GM23338 (cell line): ENCODE results near the gene GLB1L.

Experiments used
- EZH2phosphoT487 ChIP-seq: fragments of 200-600 bp; sonication (generic); IDR thresholded peaks from one replicate; pipeline ENCODE4 v1.8.1; 2018; ENCODE audit warnings: antibody characterized with exemption; ENCODE audit not compliant: unreplicated experiment
- POLR2AphosphoS5 ChIP-seq: IDR thresholded peaks from 2 replicates; pipeline ENCODE4 v1.6.1; 2016; ENCODE audit warnings: antibody characterized with exemption, low read depth
- STAT1 ChIP-seq: IDR thresholded peaks from one replicate; pipeline ENCODE4 v1.6.1; 2016; ENCODE audit warnings: antibody characterized with exemption; ENCODE audit not compliant: unreplicated experiment
- TF ChIP-seq, protein P1 (sequence below), 2 experiments: fragments of 200-600 bp in 1 of 2; sonication (generic) in 1 of 2; conservative IDR thresholded peaks; 2 replicates each; pipeline versions ENCODE4 v1.5.1 to v1.6.1; 2016 to 2017; ENCODE audit warnings: antibody characterized with exemption in 2 of 2, low read depth in 2 of 2, mild to moderate bottlenecking in 2 of 2, moderate library complexity in 1 of 2
- TF ChIP-seq, protein P2 (sequence below): IDR thresholded peaks from one replicate; pipeline ENCODE4 v1.6.1; 2018; ENCODE audit warnings: antibody characterized with exemption; ENCODE audit not compliant: unreplicated experiment

DNA sequence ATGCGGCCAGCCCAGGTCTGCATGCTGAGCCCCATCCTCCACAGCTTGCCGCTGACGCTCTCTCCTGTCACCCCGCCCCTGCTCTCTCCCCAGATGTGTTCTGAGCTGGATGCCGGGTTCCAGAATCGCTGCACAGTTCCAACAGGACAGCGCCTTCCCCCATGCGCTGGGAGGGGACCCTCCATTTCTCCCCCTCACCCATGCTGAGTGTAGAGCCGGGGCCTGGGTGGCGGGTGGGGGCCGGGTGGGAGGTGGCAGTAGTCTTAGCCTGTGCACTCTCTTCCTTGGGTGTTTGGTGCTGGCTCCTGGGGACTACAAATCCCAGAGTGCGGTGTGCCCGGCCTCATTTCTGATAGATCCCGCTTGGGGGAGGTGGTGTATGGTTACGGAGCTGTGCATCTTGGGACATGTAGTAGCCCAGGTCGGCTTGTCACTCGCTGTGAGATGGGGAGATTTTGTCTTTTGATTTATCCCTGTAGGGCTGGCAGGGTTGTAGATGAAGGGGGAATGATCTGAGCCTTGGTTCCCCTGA, 40.7 kb upstream of the GLB1L start:
- TF ChIP-seq POLR2AphosphoS5 = no peak
- TF ChIP-seq, protein P1, sequence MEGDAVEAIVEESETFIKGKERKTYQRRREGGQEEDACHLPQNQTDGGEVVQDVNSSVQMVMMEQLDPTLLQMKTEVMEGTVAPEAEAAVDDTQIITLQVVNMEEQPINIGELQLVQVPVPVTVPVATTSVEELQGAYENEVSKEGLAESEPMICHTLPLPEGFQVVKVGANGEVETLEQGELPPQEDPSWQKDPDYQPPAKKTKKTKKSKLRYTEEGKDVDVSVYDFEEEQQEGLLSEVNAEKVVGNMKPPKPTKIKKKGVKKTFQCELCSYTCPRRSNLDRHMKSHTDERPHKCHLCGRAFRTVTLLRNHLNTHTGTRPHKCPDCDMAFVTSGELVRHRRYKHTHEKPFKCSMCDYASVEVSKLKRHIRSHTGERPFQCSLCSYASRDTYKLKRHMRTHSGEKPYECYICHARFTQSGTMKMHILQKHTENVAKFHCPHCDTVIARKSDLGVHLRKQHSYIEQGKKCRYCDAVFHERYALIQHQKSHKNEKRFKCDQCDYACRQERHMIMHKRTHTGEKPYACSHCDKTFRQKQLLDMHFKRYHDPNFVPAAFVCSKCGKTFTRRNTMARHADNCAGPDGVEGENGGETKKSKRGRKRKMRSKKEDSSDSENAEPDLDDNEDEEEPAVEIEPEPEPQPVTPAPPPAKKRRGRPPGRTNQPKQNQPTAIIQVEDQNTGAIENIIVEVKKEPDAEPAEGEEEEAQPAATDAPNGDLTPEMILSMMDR (conservative IDR thresholded peaks at IDR 0.05; ENCODE audit: low read depth in 2 of 2) = no peak
- TF ChIP-seq EZH2phosphoT487 = no peak
- no peak for TF ChIP-seq STAT1
- TF ChIP-seq, protein P2, sequence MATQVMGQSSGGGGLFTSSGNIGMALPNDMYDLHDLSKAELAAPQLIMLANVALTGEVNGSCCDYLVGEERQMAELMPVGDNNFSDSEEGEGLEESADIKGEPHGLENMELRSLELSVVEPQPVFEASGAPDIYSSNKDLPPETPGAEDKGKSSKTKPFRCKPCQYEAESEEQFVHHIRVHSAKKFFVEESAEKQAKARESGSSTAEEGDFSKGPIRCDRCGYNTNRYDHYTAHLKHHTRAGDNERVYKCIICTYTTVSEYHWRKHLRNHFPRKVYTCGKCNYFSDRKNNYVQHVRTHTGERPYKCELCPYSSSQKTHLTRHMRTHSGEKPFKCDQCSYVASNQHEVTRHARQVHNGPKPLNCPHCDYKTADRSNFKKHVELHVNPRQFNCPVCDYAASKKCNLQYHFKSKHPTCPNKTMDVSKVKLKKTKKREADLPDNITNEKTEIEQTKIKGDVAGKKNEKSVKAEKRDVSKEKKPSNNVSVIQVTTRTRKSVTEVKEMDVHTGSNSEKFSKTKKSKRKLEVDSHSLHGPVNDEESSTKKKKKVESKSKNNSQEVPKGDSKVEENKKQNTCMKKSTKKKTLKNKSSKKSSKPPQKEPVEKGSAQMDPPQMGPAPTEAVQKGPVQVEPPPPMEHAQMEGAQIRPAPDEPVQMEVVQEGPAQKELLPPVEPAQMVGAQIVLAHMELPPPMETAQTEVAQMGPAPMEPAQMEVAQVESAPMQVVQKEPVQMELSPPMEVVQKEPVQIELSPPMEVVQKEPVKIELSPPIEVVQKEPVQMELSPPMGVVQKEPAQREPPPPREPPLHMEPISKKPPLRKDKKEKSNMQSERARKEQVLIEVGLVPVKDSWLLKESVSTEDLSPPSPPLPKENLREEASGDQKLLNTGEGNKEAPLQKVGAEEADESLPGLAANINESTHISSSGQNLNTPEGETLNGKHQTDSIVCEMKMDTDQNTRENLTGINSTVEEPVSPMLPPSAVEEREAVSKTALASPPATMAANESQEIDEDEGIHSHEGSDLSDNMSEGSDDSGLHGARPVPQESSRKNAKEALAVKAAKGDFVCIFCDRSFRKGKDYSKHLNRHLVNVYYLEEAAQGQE = no peak
